ENCODE measurements around the gene MVB12A. TPM values are rescaled to one million over a fixed set of nuclear protein-coding genes. Genes with fewer than 3 reads are reported as not detected.
A peak's percentile ranks its signal among the peaks of the same experiment; 100 is the strongest.

MVB12A gene
- total and polyA plus RNA-seq, 10 of the 15 experiments (the other 5 are each of a cell fraction or from before 2014, with no cell fraction given), result 1.2 to 47.6 (median 26.3) TPM

DNA sequence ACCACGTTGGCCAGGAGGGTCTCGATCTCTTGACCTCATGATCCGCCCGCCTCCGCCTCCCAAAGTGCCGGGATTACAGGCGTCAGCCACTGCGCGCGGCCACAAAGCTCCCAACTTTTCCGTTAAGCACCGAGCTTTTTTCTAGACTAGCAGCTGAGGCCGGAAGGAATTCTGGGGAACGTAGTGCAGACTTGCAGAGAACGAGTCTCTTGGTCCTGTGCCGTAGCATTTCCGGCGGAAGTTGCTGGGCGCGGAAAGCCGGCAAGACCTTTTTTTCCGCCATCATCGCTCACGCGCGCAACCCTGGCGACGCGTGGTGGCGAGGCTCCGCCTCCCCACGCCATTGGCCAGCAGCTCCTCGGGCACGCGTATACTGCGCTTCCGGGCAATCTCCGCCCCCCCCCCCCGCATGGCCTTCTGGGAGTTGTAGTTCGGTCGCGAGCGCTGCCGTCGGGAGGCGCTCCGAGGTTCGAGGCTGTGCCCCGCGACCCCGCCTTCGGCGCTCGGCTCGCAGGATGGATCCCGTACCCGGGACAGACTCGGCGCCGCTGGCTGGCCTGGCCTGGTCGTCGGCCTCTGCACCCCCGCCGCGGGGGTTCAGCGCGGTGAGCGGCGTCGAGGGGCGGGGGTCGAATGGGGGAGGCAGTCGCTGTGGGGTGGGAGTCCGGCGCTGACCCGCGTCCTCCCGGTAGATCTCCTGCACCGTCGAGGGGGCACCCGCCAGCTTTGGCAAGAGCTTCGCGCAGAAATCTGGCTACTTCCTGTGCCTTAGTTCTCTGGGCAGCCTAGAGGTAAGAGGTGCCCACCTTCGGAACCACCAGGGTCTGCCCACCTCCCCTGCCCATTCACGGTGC is at the start of gene MVB12A (continued):
- TF ChIP-seq ZNF592 (IDR thresholded peaks at IDR 0.05) (no peak), CREB1 (IDR thresholded peaks at IDR 0.05; ENCODE audit: low read depth) (peak; percentile 93), ASH2L (IDR thresholded peaks at IDR 0.05; ENCODE audit: borderline replicate concordance, low read depth) (no peak), NBN (IDR thresholded peaks at IDR 0.05) (peak; percentile 56; the same call in 1 of the 2 replicates), POU2F2 (IDR thresholded peaks at IDR 0.05; ENCODE audit: borderline replicate concordance, low read depth, low read length) (peak; percentile 15; the same call in 1 of the 3 replicates), IKZF1 (conservative IDR thresholded peaks at IDR 0.05) (peak; percentile 99), MAX (IDR thresholded peaks at IDR 0.05; ENCODE audit: low read depth, low read length) (peak; percentile 72; the same call in 1 of the 2 replicates), ZBTB11 (CRISPR knock-in tag; IDR thresholded peaks at IDR 0.05) (peak; percentile 57; the same call in 1 of the 2 replicates), NRF1 (conservative IDR thresholded peaks at IDR 0.05; ENCODE audit: low read depth, low read length) (peak; percentile 59), RAD21 (IDR thresholded peaks at IDR 0.05; ENCODE audit: insufficient read depth, low read depth, low read length) (no peak), STAT3 (IDR thresholded peaks at IDR 0.05; ENCODE audit: low read depth, low read length) (no peak), E4F1 (IDR thresholded peaks at IDR 0.05; ENCODE audit: borderline replicate concordance, partially characterized antibody) (peak; percentile 82), MTA3 (IDR thresholded peaks at IDR 0.05; ENCODE audit: borderline replicate concordance, low read length) (no peak)
- TF ChIP-seq, protein P1, sequence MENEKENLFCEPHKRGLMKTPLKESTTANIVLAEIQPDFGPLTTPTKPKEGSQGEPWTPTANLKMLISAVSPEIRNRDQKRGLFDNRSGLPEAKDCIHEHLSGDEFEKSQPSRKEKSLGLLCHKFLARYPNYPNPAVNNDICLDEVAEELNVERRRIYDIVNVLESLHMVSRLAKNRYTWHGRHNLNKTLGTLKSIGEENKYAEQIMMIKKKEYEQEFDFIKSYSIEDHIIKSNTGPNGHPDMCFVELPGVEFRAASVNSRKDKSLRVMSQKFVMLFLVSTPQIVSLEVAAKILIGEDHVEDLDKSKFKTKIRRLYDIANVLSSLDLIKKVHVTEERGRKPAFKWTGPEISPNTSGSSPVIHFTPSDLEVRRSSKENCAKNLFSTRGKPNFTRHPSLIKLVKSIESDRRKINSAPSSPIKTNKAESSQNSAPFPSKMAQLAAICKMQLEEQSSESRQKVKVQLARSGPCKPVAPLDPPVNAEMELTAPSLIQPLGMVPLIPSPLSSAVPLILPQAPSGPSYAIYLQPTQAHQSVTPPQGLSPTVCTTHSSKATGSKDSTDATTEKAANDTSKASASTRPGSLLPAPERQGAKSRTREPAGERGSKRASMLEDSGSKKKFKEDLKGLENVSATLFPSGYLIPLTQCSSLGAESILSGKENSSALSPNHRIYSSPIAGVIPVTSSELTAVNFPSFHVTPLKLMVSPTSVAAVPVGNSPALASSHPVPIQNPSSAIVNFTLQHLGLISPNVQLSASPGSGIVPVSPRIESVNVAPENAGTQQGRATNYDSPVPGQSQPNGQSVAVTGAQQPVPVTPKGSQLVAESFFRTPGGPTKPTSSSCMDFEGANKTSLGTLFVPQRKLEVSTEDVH (IDR thresholded peaks at IDR 0.05; ENCODE audit: low read depth, partially characterized antibody), result peak; percentile 82
